Endothelial cell of umbilical vein (primary cell): Measurements from ENCODE around the gene PRDM7.
"Not testable (repeated sequence)": the region's sequence is repeated elsewhere in the genome, so short reads cannot be mapped to it uniquely, and the experiment has no call there.

ENCODE experiments used
- CTCF ChIP-seq, 2 donors: IDR thresholded peaks; 1 replicate in 1 of 2; 2 replicates in 1 of 2; pipeline ENCODE4 v1.5.1; 2011; ENCODE audit warnings: low read length in 2 of 2, mild to moderate bottlenecking in 2 of 2, moderate library complexity in 2 of 2, control low read depth in 1 of 2, inconsistent platforms in 1 of 2, low read depth in 1 of 2; ENCODE audit not compliant: insufficient read depth in 1 of 2; ENCODE audit errors: extremely low read depth in 1 of 2
- EZH2 ChIP-seq: IDR thresholded peaks from 2 replicates; pipeline ENCODE4 v1.6.1; 2012; ENCODE audit warnings: borderline replicate concordance, low read depth, mild to moderate bottlenecking, moderate library complexity, low read length, inconsistent platforms; ENCODE audit not compliant: severe bottlenecking
- JUN ChIP-seq: IDR thresholded peaks from 2 replicates; pipeline ENCODE4 v1.6.1; 2011; ENCODE audit warnings: borderline replicate concordance, low read depth; ENCODE audit not compliant: insufficient read length, insufficient read depth
- POLR2A ChIP-seq: IDR thresholded peaks from 2 replicates; pipeline ENCODE4 v1.6.1; 2012; ENCODE audit warnings: low read depth, mild to moderate bottlenecking, control low read depth, low read length
- POLR2AphosphoS5 ChIP-seq: IDR thresholded peaks from 2 replicates; pipeline ENCODE4 v1.6.1; 2012; ENCODE audit warnings: low read depth, mild to moderate bottlenecking, control low read depth, low read length, moderate library complexity; ENCODE audit not compliant: insufficient read depth
- TF ChIP-seq, protein P1 (sequence below): IDR thresholded peaks from 2 replicates; pipeline ENCODE4 v1.6.1; 2011; ENCODE audit not compliant: insufficient read depth, insufficient read length

DNA sequence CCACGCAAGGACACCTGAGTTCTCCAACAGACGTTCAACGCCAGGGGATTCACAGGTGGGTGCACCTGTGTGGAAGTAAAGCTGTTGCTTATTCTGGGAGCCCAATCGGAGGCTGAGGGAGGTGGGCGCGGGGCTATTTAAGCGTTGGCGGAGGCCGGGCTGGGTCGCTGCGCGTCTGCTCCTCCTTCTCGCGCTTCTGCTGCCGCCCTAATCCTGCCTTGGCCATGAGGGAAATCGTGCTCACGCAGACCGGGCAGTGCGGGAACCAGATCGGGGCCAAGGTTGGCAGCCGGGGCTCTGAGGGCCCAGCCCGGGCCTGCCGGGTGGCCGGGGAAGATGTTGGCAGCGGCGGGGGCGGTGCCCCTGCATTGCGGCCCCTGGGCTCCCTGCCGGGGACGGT is 16.7 kb upstream of the PRDM7 start:
- not testable (repeated sequence) for TF ChIP-seq JUN; CTCF (IDR thresholded peaks at IDR 0.05; ENCODE audit: extremely low read depth in 1 of 2, insufficient read depth in 1 of 2, low read depth in 1 of 2, low read length in 2 of 2); POLR2A; EZH2; POLR2AphosphoS5
- TF ChIP-seq, protein P1, sequence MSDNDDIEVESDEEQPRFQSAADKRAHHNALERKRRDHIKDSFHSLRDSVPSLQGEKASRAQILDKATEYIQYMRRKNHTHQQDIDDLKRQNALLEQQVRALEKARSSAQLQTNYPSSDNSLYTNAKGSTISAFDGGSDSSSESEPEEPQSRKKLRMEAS: not testable (repeated sequence)
